GM19025 (cell line): Measurements from ENCODE around the gene EHMT1.
"Not testable (repeated sequence)": the region's sequence is repeated elsewhere in the genome, so short reads cannot be mapped to it uniquely, and the experiment has no call there.

Source experiments
- ATAC-seq: cut with Tn5 transposase; IDR thresholded peaks from one replicate; pipeline ENCODE4 v1.9.1; 2021; ENCODE audit warnings: mild to moderate bottlenecking, low read depth, moderate library complexity; ENCODE audit not compliant: unreplicated experiment

The EHMT1 gene

DNA sequence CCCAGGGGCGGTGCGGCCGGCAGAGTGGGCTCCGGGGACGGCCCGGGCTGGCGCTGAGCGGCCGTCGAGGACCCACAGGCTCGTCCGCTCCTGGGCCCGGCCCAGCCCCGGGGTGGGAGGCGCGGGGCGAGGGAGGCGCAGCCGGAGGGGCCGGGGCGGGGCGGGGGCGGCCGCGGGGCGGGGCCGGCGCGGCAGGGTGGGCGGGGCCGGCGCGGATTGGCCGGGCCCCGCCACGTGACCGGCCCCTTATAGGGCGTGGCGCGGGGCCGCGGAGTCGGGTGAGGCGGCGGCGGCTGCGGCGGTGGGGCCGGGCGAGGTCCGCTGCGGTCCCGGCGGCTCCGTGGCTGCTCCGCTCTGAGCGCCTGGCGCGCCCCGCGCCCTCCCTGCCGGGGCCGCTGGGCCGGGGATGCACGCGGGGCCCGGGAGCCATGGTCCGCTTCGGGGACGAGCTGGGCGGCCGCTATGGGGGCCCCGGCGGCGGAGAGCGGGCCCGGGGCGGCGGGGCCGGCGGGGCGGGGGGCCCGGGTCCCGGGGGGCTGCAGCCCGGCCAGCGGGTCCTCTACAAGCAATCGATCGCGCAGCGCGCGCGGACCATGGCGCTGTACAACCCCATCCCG, 258.8 kb downstream of the EHMT1 start, which contains the start of gene CACNA1B:
TSS of gene CACNA1B (plus strand) at position 277 of the 617 bp plus-strand sequence. CDS start at position 429, 152 bp downstream.
- ATAC-seq, result not testable (repeated sequence)

DNA sequence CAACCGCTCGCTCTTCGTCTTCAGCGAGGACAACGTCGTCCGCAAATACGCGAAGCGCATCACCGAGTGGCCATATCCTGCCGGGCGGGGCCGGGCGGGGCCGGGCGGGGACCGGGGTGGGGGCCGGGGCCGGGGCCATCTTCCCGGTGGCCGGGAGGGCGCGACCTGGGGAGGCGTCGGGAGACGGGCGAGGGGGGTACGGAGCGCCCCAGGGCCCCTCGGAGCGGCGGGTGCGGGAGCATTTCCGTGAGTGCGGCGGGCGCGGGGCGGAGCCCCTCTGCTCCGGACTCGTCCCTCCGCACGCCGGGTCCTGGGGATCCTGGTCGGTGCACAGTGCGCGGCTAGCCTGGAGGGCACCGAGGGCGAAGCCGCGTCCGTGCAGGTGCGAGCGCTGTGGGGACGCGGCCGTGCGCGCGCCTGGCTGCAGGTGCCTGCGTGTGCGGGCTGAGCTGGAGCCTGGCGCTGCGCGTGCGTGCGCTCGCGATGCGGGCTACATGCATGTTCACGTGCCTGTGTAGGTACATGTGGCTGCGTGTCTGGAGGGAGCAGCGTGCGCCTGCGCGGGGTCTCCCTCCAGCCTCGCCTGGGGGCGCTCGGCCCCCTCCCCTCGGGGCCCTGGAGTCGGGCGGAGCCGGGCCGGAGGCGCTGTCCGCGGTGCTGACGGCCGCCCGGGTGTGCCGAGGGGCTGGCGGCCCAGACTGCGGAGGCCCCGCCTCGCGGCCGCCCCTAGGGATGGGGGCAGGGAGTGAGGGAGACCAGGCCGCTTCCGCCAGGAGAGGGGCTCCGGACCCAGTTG, 259.5 kb downstream of the EHMT1 start:
- ATAC-seq, result no peak

DNA sequence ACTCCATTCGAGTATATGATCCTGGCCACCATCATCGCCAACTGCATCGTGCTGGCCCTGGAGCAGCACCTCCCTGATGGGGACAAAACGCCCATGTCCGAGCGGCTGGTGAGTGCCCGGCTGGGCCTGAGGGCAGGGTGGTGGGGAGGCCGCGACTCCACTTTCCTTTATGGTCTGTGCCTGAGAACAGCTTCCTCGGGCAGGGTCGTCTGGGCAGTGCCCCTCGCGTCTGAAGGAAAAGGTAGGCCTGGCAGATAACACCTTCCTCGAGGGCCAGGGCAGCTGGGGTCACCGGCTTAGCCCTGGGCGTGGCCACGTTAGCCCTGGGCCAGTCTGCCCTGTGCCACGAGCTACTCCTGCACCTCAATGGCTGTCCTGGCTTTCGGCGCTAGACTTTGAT, 260.2 kb downstream of the EHMT1 start:
- no peak for ATAC-seq

DNA sequence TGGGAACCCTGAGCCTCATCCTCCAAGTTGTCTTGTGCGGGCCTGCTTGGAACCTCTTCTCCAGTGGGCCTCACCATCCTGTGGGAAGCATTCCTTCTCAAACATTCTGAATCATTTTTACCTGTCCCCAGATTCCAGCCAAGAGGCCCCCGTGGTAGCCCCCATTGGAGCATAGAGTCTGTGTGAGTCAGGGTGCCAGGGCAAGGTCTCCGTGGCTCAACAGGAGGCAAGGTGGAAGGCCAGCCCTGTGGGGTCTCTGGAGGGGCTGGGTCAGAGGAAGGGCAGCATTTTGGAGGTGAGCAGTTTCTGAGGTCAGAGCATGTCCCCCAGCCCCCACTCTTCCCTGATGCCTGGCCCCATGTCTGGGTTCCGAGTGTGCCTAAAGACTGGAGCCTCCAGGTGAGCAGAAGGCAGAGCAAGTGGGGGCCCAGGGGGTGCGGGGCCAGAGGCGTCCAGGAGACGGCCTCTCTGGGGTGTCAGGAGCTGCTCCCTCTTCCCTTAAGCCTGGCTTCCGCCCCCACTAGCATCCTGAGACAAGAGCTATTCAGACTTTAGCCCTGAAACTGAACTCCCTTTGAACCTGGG, 260.9 kb downstream of the EHMT1 start:
- no peak for ATAC-seq

DNA sequence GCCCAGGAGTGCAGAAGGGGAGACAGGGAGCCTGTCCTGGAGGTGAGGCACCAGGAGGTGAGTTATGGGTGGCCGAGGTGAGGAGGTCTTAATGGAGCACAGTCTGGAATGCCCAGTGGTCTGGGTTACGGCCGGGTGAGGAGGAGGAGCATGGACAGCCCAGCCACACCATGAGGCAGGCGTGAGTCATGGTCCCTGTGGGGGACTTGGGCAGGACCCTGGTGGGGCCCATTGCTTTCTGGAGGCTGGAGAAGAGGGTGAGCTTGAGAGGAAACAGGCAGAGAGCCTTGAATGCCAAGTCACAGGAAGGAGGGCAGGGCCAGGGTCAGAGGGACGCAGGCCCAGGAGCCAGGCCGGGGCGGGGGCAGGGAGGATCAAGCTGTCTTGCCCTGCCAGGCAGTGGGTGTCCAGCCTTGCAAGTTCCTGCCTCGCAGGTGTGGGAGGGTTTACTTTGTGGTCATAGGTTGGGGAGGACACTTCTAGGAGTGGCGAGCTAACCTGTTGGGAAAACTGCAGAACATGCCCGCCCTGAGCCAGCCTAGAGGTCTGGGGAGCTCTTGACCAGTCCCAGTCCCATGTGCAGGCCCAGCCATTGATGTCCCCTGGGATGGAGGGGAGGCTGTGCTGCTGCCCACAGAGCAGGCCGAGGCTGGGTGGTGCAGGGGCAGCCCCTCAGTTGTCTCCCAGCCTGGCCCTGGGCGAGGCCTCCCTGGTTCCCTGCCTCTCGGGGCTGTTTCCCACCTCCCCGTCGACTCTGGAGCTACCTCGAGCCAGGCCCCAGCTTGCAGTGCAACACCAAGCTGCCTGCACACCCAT, 261.6 kb downstream of the EHMT1 start:
- no peak for ATAC-seq

DNA sequence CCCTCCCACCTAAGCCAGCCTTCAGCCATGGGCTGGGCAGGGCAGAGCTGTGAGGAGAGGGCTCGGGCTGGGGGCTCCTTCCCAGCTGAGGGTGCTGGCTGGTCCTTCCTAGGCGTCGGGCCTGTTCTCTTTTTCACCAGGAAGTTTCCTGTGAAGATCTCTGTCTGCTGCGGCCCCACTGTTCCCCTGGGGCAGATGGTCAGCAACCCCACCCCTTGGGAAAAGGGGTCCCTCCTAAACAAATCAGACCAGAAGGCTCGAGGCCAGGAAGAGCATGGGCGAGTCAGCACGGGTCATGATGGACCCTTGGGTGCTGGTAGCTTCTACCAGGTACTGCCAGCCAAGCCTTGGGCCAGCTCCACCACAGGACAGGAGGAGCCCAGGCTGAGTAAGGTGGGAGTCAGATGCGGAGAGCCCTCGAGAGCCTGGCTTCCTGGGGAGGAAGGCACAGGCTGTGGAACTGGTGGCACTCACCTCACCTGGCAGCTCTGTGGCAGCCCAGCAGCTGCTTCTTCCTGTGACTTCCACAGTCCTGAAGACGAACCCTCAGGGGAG, 262.2 kb downstream of the EHMT1 start:
- ATAC-seq, result no peak

DNA sequence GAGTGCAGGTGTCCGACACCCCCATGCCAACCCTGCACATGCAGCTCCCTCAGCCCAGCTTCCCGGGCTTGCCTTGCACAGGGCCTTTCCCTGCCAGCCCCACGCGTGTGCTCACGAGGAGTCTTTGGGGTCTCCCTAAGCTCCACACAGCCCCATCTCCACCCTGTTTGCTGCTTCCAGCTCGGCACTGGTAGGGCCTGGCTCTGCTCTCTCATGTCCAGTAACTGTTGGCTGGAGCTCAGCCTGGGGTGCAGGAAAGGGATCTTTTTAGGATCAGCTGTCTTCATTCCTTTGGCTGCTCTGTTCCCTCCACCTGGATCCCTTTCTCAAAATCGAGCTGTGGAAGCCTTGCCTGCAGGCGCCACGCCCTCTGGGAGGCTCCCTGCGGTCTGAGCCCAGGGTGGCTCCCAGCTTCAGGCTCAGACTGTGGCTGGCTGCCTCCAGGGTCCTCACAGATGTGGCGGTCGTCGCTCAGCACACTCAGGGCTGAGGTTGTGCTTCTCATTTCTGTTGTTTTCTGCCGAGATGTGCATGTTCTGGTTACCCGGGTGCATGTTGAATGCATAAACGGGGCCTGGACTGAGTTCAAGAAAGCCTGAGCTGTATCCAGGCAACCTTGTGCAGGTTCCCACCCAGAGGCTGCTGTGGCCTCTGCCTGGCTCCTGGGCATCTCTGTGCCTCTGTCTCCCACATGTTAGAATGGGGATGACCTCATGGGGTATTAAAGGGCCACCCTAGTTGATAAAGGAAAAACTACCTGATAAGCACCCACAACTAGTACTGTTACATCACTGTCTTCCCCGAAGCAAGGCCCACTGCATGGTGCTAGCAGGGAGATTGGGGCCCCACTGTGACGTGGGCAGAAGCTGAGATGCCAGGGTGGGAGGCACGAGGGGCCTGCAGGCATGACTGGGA, 263.0 kb downstream of the EHMT1 start:
- ATAC-seq, result no peak

DNA sequence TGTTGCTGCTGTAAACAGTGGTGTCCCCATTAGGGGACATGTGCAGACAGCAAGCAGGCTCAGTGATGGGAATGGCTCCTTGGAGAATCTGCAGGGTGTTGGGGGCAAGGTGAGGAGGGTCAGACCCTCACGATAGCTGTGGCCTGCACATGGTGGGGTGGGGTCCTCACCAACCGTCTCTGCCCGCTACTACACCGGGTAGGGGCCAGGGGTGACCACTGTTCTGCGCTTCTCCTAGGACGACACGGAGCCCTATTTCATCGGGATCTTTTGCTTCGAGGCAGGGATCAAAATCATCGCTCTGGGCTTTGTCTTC, 263.7 kb downstream of the EHMT1 start:
- no peak for ATAC-seq

DNA sequence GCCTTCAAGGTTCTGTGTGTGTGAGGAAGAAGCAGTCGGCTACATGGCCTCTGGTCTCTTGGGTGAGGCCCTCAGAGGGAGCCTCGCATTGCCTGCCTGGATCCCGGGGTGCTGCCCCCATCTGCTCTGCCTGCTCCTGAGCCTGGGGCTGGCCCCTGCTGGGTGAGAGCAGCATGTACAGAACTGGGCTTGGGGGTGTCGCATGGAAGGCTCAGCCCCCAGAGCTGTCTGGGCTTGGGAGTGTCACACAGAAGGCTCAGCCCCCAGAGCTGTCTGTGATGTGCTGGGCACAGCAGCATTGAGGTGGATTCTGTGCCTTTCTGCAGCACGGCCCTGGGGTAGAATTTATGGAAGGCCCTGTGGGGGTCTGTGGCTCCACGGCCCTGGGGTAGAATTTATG, 265.2 kb downstream of the EHMT1 start:
- ATAC-seq, result not testable (repeated sequence)

DNA sequence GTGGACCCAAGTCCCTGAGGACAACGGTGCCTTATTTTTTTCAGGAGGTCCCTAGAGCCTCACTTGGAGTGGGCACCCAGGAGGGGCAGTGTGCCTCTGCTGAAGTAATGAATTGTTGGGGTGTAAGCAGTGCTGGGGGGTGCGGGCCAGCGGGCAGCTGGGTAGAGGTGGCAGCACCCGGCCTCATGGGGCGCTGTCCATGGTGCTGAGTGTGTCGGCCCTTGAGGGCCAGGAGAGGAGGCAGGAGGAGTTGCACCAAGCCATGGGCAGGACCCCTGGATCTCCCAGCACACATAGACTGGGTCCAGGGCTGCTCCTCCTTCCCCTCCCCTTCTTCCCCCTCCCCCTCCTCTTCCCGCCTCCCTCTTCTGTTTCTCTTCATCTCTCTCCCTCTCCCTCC, 265.7 kb downstream of the EHMT1 start:
- ATAC-seq, result not testable (repeated sequence)

DNA sequence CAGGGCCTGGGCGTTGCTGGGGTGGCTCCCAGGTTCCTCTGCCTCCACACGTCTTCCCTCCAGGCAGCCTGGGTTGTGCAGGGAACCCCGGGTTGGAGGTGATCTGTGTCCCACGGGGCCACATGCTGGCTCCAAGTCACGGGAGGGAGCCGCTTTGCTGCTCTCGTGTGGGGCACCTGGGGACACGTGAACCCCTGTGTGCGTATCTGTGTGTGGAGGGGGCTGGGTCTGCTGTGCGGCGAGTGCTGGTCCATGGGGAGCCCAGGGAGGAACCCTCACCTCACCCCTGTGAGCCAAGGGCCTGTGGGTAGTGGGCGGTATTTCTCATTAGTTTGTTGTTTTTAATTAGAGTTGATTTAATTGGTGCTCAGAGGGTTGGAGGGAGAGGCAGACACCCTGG, 266.3 kb downstream of the EHMT1 start:
- not testable (repeated sequence) for ATAC-seq
